GM20000 (cell line): ENCODE measurements around the gene ADGRG2.

Experiments
- DNase-seq: peaks from one replicate; pipeline ENCODE4 v3.0.0; 2012; ENCODE audit warnings: low spot score
- CTCF ChIP-seq: IDR thresholded peaks from 2 replicates; pipeline ENCODE4 v1.5.1; 2012; ENCODE audit warnings: mild to moderate bottlenecking, control low read depth; ENCODE audit errors: extremely low read depth, missing control alignments

Gene ADGRG2

GRCh38 chrX:19133784-19134183 is 11.5 kb upstream of the ADGRG2 start:
- no peak for TF ChIP-seq CTCF
- DNase-seq: no peak

- DNase-seq: no peak
- TF ChIP-seq CTCF: no peak
Measured at GRCh38 chrX:19133231-19133630, 11.0 kb upstream of the ADGRG2 start.

GRCh38 chrX:19130628-19131027 is 8.4 kb upstream of the ADGRG2 start:
- no peak for TF ChIP-seq CTCF
- DNase-seq: no peak

- DNase-seq: no peak
- no peak for TF ChIP-seq CTCF
Measured at GRCh38 chrX:19129694-19130093, 7.4 kb upstream of the ADGRG2 start.

GRCh38 chrX:19127649-19128168 is 5.4 kb upstream of the ADGRG2 start:
- no peak for TF ChIP-seq CTCF
- no peak for DNase-seq

- TF ChIP-seq CTCF: no peak
- no peak for DNase-seq
Measured at GRCh38 chrX:19122641-19123009, 357 bp upstream of the ADGRG2 start.

- no peak for DNase-seq
- TF ChIP-seq CTCF: no peak
Measured at GRCh38 chrX:19121466-19121865, 802 bp downstream of the ADGRG2 start.
